ENCODE results near the gene LHFPL6.

Gene LHFPL6

DNA sequence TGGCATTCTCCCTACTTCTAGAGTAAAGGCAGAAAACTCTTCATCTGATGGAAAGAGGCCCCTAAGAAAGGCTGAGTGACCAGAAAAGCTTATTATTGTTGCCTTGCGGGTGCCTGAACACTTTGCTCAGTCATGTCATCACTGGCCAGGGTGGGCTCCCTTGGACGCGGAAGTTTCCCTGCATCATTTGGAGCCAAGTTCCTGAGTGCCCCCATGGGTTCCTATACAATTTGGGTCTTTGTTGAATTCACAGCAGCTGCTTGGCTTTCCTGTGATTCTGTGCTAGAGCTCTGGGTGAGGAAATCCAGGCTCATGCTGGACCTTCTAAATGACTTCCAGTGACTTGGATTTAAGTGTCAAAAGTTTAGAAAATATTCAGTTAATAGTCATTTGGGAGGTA, 232.9 kb downstream of the LHFPL6 start:
- no peak overlapping the region for H3K4me3 ChIP-seq (ENCODE audit: control insufficient read depth, low read depth, low read length)
- TF ChIP-seq, protein P1, sequence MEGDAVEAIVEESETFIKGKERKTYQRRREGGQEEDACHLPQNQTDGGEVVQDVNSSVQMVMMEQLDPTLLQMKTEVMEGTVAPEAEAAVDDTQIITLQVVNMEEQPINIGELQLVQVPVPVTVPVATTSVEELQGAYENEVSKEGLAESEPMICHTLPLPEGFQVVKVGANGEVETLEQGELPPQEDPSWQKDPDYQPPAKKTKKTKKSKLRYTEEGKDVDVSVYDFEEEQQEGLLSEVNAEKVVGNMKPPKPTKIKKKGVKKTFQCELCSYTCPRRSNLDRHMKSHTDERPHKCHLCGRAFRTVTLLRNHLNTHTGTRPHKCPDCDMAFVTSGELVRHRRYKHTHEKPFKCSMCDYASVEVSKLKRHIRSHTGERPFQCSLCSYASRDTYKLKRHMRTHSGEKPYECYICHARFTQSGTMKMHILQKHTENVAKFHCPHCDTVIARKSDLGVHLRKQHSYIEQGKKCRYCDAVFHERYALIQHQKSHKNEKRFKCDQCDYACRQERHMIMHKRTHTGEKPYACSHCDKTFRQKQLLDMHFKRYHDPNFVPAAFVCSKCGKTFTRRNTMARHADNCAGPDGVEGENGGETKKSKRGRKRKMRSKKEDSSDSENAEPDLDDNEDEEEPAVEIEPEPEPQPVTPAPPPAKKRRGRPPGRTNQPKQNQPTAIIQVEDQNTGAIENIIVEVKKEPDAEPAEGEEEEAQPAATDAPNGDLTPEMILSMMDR (conservative IDR thresholded peaks at IDR 0.05; ENCODE audit: control insufficient read depth, insufficient read depth, low read depth, low read length) = no peak
- DNase-seq (ENCODE audit: low read depth) = no peak

DNA sequence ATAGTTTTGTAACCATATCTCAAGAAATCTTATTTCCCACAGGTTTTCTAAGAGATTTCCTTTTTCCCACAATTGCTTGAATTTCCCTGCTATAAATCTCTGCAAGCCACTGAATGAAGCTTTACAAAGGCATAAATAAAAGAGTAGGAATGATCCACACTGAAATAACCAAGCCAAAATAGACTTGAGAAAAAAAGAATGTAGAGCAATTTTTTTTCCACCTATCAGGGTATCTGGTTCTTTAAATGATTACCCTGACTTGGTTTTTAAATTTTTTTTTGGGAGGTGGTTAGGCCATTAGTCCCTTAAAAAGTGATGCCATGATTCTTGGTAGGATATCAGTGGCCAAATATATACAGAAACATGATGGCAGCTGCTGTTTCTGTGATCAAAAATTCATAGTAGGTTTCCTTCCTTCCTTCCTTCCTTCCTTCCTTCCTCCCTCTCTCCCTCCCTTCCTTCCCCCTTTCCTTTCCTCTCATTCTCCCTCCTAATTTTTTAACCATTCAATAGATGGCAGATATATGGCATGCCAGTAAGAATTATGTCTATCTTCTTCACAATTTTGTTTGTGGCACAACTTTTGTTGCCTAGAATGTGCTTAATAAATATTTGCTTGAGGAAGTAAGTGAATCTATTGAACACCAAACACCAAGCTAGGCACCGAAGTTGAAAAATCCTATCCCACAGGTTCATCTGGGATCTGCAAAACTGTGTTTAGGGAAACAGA, 233.7 kb downstream of the LHFPL6 start:
- no peak overlapping the region for H3K4me3 ChIP-seq (ENCODE audit: control insufficient read depth, low read depth, low read length)
- no peak for DNase-seq (ENCODE audit: low read depth)
- TF ChIP-seq, protein P1 (conservative IDR thresholded peaks at IDR 0.05; ENCODE audit: control insufficient read depth, insufficient read depth, low read depth, low read length) = no peak

DNA sequence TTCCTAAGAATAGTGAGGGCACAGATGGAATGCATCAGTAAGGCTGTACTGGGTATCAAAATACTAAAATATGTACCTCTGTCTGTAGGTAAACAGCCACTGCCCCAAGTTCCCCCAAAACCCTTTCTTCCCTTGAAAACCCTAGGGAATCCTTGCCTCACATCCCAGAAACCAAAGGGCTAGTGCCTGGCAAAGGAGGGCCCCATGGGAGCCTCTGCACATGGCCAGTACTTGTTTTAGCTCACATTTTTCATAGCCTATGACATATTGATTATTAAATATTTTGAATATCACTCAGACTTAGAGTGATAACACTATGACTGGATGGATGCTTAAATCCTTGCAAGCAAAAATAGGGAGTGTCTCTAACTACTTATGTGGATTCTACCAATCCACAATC, 237.1 kb downstream of the LHFPL6 start:
- peak; percentile 18 for DNase-seq (ENCODE audit: low read depth)
- no peak overlapping the region for H3K4me3 ChIP-seq (ENCODE audit: control insufficient read depth, low read depth, low read length)
- TF ChIP-seq, protein P1 (conservative IDR thresholded peaks at IDR 0.05; ENCODE audit: control insufficient read depth, insufficient read depth, low read depth, low read length) = no peak

DNA sequence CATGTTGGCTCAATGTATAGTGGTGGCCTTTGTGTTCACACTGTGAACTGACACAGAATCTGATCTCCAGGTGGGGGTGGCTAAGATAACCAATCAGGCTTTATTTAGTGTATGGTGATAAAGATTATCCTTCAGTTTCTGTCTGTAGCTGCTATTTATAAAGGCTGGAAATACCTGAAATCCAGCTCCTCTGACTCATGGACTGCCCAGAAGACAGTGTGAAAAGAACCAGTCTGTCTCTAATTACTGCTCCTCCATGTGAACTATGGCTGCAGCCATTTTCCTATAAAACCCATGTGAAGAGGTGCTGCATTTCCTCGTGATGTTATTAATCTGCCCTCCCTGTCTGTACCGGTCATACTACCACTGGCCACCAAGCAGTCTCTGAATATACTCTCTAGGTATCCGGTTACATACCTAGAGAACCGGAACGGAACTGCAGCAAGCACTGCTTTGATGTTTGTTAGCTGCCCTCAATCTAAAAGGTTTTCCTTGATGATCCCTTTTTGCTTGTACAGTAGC, 238.0 kb downstream of the LHFPL6 start:
- no peak overlapping the region for H3K4me3 ChIP-seq (ENCODE audit: control insufficient read depth, low read depth, low read length)
- DNase-seq (ENCODE audit: low read depth) = peak; percentile 49
- TF ChIP-seq, protein P1 (conservative IDR thresholded peaks at IDR 0.05; ENCODE audit: control insufficient read depth, insufficient read depth, low read depth, low read length) = no peak

DNA sequence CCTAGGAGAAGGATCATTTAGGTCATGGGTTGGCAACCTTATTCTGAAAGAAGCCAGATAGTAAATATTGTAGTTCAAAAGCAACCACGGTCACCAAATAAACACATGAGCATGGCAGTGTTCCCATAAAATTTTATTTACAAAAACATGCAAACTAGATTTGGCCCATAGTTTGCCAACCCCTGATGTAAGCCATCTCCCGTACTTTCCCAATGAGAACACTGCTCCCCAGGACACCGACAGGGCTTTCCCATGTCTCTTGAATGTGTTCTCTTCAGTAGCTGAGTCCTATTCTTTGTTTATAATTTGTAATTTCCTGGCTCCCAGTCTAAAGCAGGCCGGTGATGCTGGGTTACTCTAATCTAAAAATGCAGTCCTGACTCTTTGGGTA, 239.6 kb downstream of the LHFPL6 start:
- DNase-seq (ENCODE audit: low read depth) = peak; percentile 18
- TF ChIP-seq, protein P1 (conservative IDR thresholded peaks at IDR 0.05; ENCODE audit: control insufficient read depth, insufficient read depth, low read depth, low read length) = no peak
- H3K4me3 ChIP-seq (ENCODE audit: control insufficient read depth, low read depth, low read length) = no peak overlapping the region

DNA sequence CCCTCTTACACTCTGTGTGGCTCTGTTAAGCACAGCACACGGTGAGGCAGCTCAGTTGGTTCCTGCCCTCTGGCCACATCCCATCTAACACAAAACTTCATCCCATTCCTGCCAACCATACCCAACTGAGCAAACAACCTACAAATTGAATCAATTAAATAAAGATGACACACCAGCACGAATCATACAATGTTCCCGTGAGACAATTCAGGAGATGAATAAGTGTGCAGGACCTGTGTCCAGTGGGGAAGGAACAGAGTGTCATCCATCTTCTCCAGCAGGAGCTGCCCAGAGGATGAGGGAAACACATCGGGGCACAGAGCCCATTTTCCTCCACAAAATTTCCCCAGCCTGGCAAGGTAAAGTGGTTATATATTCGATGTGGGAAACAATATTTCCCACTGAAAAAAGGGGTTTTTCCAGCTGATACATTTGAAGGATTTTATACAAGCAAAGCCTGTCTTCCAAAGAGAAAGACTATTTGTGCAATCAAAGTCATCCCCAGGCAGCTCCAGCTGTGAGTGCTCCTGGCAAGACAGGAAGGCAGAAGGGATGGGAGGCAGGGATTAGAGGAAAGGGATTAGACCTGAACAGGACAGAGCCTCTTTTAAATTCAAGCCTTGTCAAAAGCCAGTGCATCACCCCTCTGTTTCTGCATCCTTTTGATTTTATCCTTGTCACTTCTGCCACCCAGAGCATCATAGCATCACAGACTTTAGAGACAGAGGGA, 240.2 kb downstream of the LHFPL6 start:
- H3K4me3 ChIP-seq (ENCODE audit: control insufficient read depth, low read depth, low read length) = no peak overlapping the region
- peak; percentile 82 for DNase-seq (ENCODE audit: low read depth)
- TF ChIP-seq, protein P1 (conservative IDR thresholded peaks at IDR 0.05; ENCODE audit: control insufficient read depth, insufficient read depth, low read depth, low read length) = no peak

Measured in fibroblast of mammary gland (primary cell).